ENCODE results near the gene KCTD21.

KCTD21 gene

DNA sequence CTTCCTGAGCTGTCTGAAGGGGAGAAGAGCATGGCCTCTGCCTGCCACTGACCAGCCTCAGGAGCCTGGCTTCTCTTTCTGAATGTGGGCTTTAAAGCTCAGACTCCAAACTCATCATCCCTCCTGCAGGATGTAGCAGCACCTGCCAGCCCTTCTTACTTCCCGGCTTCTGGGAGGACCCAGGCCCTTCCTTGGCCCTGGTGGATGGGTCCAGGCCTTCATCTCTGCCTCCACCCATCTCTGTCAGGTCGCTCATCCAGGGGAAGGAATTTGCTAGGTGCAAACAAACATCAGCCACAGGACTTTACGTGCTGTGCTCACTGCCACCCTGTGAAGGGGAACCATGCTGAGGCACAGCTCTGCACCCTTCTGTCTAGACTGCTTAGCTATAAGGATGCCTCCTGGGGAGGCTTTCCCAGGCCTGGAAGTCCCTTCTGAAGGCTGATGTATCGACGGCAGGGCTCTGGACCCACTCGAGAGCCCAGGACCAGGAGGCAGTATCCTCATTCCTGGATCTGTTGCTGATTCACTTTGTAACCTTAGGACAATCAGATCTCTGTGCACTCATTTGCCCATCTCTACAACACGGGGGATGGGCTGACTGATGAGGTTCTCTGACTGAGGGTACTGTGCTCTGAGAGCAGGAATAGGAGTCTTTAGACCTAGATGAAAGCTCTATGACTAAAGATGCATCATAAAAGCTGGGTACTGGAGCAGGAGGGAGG is 31.2 kb upstream of the KCTD21 start:
- no peak for DNase-seq (ENCODE audit: low read depth in 2 of 2)

DNA sequence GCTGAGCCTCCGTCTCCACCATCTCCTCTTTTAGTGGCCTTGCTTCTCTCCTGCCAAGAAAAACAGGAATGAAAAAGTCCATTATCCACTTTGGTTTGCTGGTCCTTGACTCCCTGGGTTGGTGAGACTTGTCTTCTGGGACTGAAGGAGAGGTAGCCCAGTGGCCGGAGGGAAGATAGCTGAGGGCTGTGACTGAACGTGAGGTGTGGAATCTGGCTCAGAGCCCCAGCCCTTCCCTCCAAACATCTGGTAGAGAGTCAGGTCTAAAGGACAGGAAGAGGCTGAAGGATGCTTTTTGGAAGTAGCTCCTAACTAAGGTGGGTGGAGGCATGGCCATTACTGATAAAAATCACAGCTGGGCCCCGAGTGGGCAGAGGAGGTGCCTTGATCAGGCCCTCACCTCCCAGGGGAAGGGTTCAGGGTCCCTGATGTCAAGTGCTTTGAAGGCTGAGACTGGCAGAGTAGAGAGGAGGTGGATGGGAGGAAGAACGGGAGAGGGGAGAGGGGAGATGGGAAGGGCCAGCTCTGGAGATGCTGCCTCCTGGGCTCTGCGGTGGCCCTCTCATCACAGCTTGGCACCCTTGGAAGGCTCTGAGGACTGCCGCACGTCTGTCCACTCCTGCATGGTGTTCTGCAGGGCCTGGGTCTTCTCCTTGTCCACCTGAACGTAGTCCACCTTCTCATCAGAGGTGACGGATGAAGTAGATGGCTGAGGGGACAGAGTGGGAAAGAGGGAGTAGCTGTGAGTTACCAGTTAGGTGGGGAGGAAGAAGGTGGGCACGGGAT is 30.5 kb upstream of the KCTD21 start:
- DNase-seq (ENCODE audit: low read depth in 2 of 2): no peak

DNA sequence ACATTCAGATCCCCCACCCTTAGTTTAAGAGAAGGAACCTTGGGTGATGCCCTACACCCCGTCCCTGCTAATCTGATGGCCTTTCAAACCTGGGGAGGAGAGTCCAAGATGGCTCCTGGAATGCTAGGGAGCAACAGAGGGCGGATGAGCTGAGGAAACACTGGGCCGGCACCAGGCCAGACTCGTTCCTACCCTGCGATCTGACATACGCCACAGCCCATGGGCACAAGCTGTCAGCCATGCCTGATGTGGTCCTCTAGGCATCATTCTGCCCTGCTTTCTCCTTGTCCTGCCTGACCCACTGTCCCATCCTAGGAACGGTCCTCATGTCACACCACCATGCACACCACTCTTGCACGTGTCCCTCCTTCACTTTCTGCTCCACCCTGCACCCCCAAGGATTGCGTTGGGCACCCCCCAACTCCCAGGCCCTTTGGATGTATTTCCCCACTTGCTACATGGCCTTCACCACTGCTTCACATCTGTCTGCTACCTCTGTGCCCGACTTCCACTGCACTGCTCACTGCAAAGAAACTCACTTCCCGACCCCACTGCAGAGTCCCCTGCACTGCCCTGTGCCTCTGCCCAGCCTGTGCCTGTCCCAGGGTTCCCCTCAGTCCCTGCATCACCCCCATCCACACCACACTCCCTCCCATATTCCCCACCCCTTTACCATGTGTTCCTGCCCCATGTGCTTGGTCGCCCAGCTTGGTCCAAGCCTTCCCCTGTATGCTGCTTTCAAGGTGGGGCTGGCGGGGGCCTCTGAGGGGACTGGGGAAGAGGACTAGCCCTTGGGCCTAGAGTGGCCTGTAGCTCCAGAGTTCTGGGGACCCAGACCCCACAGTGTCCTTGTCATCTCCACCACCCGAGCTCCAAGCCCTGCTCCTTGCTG is 29.5 kb upstream of the KCTD21 start:
- no peak for DNase-seq (ENCODE audit: low read depth in 2 of 2)

DNA sequence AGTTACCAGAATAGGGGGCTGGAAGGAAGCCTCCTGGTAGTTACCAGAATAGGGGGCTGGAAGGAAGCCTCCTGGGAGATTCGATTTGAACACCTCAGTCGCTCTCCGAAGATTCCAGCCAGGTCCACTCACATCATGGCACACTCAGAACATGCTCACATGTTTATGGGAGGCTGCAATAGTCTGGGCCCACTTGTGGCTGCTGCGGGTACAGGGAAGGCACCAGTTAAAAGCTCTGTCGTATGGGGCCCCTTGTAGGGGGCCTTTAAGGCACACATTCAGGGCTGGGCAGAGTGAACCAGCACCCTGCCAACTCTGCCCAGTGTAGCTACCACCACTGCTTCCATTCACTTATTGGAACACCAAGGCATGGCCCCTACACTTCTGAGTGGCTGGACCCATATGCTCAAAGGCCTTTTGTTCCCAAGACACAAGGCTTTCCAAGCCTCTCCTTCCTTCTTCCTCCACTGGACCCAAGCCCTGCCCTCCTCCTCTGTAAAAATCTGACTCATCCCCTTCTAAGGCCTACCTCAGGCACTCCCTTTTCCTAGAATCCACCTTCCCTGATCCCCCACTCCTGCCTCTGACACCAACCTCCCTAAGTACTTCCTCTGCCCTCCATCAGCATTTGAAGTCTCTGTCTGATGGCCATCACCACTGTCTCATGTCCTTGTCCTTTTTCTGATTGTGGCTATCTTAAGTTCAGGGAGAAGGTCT is 28.3 kb upstream of the KCTD21 start:
- no peak for DNase-seq (ENCODE audit: low read depth in 2 of 2)

GRCh38 chr11:78216021-78216420 is 27.6 kb upstream of the KCTD21 start:
- DNase-seq (ENCODE audit: low read depth in 2 of 2): no peak

- no peak for DNase-seq (ENCODE audit: low read depth in 2 of 2)
Measured at GRCh38 chr11:78214331-78215194, 26.1 kb upstream of the KCTD21 start.

GRCh38 chr11:78213526-78214330 is 25.3 kb upstream of the KCTD21 start:
- DNase-seq (ENCODE audit: low read depth in 2 of 2): no peak

GRCh38 chr11:78212586-78213371 is 24.4 kb upstream of the KCTD21 start:
- no peak for DNase-seq (ENCODE audit: low read depth in 2 of 2)

- no peak for DNase-seq (ENCODE audit: low read depth in 2 of 2)
Measured at GRCh38 chr11:78211565-78211964, 23.1 kb upstream of the KCTD21 start.

- no peak for DNase-seq (ENCODE audit: low read depth in 2 of 2)
Measured at GRCh38 chr11:78210000-78210608, 21.7 kb upstream of the KCTD21 start.

DNA sequence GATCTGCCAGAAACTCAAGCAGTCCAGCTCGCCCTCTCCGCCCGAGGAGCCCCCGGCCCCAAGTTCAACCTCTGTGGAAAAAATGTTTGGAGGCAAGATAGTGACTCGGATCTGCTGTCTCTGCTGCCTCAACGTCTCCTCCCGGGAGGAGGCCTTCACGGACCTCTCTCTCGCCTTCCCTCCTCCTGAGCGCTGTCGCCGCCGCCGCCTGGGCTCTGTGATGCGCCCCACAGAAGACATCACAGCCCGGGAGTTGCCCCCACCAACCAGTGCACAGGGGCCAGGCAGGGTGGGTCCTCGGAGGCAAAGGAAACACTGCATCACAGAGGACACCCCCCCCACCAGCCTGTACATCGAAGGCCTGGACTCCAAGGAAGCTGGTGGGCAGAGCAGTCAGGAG is 21.1 kb upstream of the KCTD21 start:
- no peak for DNase-seq (ENCODE audit: low read depth in 2 of 2)

GRCh38 chr11:78208257-78209165 is 20.1 kb upstream of the KCTD21 start:
- DNase-seq (ENCODE audit: low read depth in 2 of 2): no peak

- DNase-seq (ENCODE audit: low read depth in 2 of 2): no peak
Measured at GRCh38 chr11:78207532-78208256, 19.3 kb upstream of the KCTD21 start.

GRCh38 chr11:78205691-78206090 is 17.3 kb upstream of the KCTD21 start:
- DNase-seq (ENCODE audit: low read depth in 2 of 2): no peak

DNA sequence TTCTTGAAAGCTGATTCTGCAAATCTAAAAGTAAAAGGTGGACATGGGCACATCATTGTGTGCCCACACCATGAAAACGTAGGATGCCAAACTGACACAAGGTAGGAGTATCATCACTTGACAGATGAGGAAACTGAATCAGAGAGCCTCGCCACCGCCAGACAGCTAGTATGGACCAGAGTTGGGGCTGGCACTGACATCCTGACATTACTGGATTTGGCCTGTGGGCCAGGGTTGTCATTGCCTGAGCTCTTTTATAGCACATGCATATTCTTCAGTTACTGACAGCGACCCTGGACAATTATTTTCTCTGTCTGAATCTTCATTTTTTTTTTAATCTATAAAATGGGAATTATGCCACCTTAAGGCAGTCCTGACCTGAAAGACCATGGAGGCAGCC is 16.8 kb upstream of the KCTD21 start:
- no peak for DNase-seq (ENCODE audit: low read depth in 2 of 2)

DNA sequence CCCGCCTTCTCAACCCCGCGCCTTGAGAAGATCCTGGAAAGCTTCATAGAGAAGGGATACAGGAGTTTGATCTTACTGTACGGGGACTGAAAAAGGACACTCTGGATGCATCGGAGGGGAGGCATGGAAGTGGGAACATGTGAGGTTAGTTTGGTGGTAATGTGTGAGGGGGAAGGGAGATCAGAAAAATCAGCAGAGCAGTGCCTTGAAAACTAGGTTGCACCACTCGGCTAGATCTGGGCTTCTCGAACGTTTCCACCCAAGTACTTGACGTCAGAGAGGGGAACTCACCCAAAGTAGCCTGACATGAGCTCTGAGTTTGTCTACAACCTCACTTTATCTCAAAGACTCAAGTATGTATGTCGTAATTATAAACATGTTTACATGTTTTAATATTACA is 14.8 kb upstream of the KCTD21 start:
- no peak for DNase-seq (ENCODE audit: low read depth in 2 of 2)

DNA sequence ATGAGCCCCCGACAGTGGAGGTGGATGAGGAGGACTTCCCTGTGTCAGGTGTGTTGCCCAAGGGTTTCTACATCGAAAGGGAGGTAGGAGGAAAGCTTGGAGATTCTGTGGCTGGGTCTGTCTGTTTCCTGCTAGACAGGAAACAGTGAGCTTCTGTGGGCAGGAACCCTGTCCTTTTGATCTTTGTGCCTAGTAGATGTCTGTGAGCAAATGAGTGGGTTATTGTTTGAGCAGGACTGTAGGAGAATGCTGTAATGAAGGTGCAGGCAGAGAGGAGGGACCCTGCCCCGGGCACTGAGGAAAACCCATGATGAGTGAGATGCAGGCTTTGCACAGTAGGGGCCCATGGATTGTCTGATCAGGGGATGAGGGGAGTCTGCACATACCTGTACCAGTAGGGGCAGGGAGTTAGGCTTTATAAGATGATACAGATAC is 14.3 kb upstream of the KCTD21 start:
- DNase-seq (ENCODE audit: low read depth in 2 of 2): peak in 1 of 2 donors; percentile 8

Measured in stimulated activated CD4-positive, alpha-beta T cell treated with anti-CD3 and anti-CD28 coated beads, Interleukin-4, amount 100 ng/mL, for 48 hours (primary cell).